Measurements from ENCODE around the gene ORMDL3.

ORMDL3 gene

GRCh38 chr17:39924691-39925055, 2.7 kb downstream of the ORMDL3 start:
- Mint-ChIP-seq H3K4me3 (peak overlapping the region; percentile 92), H3K36me3 (peaks cover 23% of the 10 kb centered on the region), H3K27me3 (no peaks in the 10 kb centered on the region), H3K27ac (peak overlapping the region; percentile 73), H3K9me3 (no peaks in the 10 kb centered on the region), H3K4me1 (peaks cover 56% of the 10 kb centered on the region)
- ATAC-seq (ENCODE audit: low read depth), result no peak
- DNase-seq (ENCODE audit: low spot score in 2 of 2), result no peak

- no peaks in the 10 kb centered on the region for H3K27me3 Mint-ChIP-seq
- DNase-seq (ENCODE audit: low spot score in 2 of 2) (no peak), ATAC-seq (ENCODE audit: low read depth) (no peak)
- H3K27ac Mint-ChIP-seq, result peak overlapping the region; percentile 73
- peak overlapping the region; percentile 92 for H3K4me3 Mint-ChIP-seq
- no peaks in the 10 kb centered on the region for H3K9me3 Mint-ChIP-seq
- H3K4me1 Mint-ChIP-seq, result peaks cover 54% of the 10 kb centered on the region
- peaks cover 26% of the 10 kb centered on the region for H3K36me3 Mint-ChIP-seq
Measured at GRCh38 chr17:39923836-39924690, 3.3 kb downstream of the ORMDL3 start.

GRCh38 chr17:39923230-39923629, 4.2 kb downstream of the ORMDL3 start:
- H3K36me3 Mint-ChIP-seq, result peaks cover 31% of the 10 kb centered on the region

GRCh38 chr17:39922006-39922405, 5.4 kb downstream of the ORMDL3 start:
- ATAC-seq (ENCODE audit: low read depth) (no peak), DNase-seq (ENCODE audit: low spot score in 2 of 2) (no peak)
- Mint-ChIP-seq H3K4me1 (peaks cover 56% of the 10 kb centered on the region), H3K9me3 (no peaks in the 10 kb centered on the region), H3K27ac (peak overlapping the region; percentile 91), H3K36me3 (peaks cover 37% of the 10 kb centered on the region), H3K27me3 (no peaks in the 10 kb centered on the region), H3K4me3 (no peak overlapping the region)

More at GRCh38 chr17:39923230-39923629, 4.2 kb downstream of the ORMDL3 start:
- peaks cover 55% of the 10 kb centered on the region for H3K4me1 Mint-ChIP-seq
- H3K9me3 Mint-ChIP-seq, result no peaks in the 10 kb centered on the region
- H3K4me3 Mint-ChIP-seq, result no peak overlapping the region
- DNase-seq (ENCODE audit: low spot score in 2 of 2), result no peak
- H3K27ac Mint-ChIP-seq, result peak overlapping the region; percentile 47
- ATAC-seq (ENCODE audit: low read depth), result no peak
- no peaks in the 10 kb centered on the region for H3K27me3 Mint-ChIP-seq

- Mint-ChIP-seq H3K9me3 (no peaks in the 10 kb centered on the region), H3K36me3 (peaks cover 39% of the 10 kb centered on the region), H3K4me3 (peak overlapping the region; percentile 32)
Measured at GRCh38 chr17:39921323-39921722, 6.1 kb downstream of the ORMDL3 start.

GRCh38 chr17:39920218-39921210, 6.9 kb downstream of the ORMDL3 start:
- H3K36me3 Mint-ChIP-seq, result peaks cover 41% of the 10 kb centered on the region
- peak overlapping the region; percentile 52 for H3K4me3 Mint-ChIP-seq
- DNase-seq (ENCODE audit: low spot score in 2 of 2) (no peak), ATAC-seq (ENCODE audit: low read depth) (peak; percentile 74)
- H3K4me1 Mint-ChIP-seq, result peaks cover 58% of the 10 kb centered on the region
- peak overlapping the region; percentile 91 for H3K27ac Mint-ChIP-seq
- H3K9me3 Mint-ChIP-seq, result no peaks in the 10 kb centered on the region
- H3K27me3 Mint-ChIP-seq, result no peaks in the 10 kb centered on the region

More at GRCh38 chr17:39921323-39921722, 6.1 kb downstream of the ORMDL3 start:
- Mint-ChIP-seq H3K4me1 (peaks cover 62% of the 10 kb centered on the region), H3K27me3 (no peaks in the 10 kb centered on the region), H3K27ac (peak overlapping the region; percentile 91)
- ATAC-seq (ENCODE audit: low read depth) (peak; percentile 56), DNase-seq (ENCODE audit: low spot score in 2 of 2) (no peak)

GRCh38 chr17:39919087-39919683, 8.2 kb downstream of the ORMDL3 start:
- H3K27ac Mint-ChIP-seq, result peak overlapping the region; percentile 55
- H3K4me1 Mint-ChIP-seq, result peaks cover 49% of the 10 kb centered on the region
- H3K36me3 Mint-ChIP-seq, result peaks cover 37% of the 10 kb centered on the region
- no peak for ATAC-seq (ENCODE audit: low read depth)
- no peaks in the 10 kb centered on the region for H3K9me3 Mint-ChIP-seq
- H3K27me3 Mint-ChIP-seq, result no peaks in the 10 kb centered on the region
- H3K4me3 Mint-ChIP-seq, result no peak overlapping the region
- DNase-seq (ENCODE audit: low spot score in 2 of 2), result no peak

GRCh38 chr17:39916918-39917317, 10.5 kb downstream of the ORMDL3 start:
- no peaks in the 10 kb centered on the region for H3K9me3 Mint-ChIP-seq
- no peaks in the 10 kb centered on the region for H3K27me3 Mint-ChIP-seq
- ATAC-seq (ENCODE audit: low read depth) (no peak), DNase-seq (ENCODE audit: low spot score in 2 of 2) (no peak)
- peaks cover 40% of the 10 kb centered on the region for H3K36me3 Mint-ChIP-seq
- no peak overlapping the region for H3K4me3 Mint-ChIP-seq
- H3K27ac Mint-ChIP-seq, result peak overlapping the region; percentile 36
- peaks cover 35% of the 10 kb centered on the region for H3K4me1 Mint-ChIP-seq

GRCh38 chr17:39915559-39915958, 11.8 kb downstream of the ORMDL3 start:
- Mint-ChIP-seq H3K27me3 (no peaks in the 10 kb centered on the region), H3K9me3 (no peaks in the 10 kb centered on the region), H3K4me1 (peaks cover 22% of the 10 kb centered on the region), H3K4me3 (no peak overlapping the region), H3K36me3 (peaks cover 41% of the 10 kb centered on the region), H3K27ac (no peak overlapping the region)
- ATAC-seq (ENCODE audit: low read depth), result no peak
- DNase-seq (ENCODE audit: low spot score in 2 of 2), result no peak

- DNase-seq (ENCODE audit: low spot score in 2 of 2), result no peak
- no peak for ATAC-seq (ENCODE audit: low read depth)
- Mint-ChIP-seq H3K36me3 (peaks cover 39% of the 10 kb centered on the region), H3K27ac (no peak overlapping the region), H3K4me1 (peaks cover 14% of the 10 kb centered on the region), H3K4me3 (no peak overlapping the region), H3K9me3 (no peaks in the 10 kb centered on the region), H3K27me3 (no peaks in the 10 kb centered on the region)
Measured at GRCh38 chr17:39913989-39914388, 13.4 kb downstream of the ORMDL3 start.

GRCh38 chr17:39908789-39909352, 18.5 kb downstream of the ORMDL3 start:
- Mint-ChIP-seq H3K4me3 (no peak overlapping the region), H3K27me3 (no peaks in the 10 kb centered on the region), H3K36me3 (peaks cover 34% of the 10 kb centered on the region), H3K4me1 (peaks cover 13% of the 10 kb centered on the region), H3K9me3 (no peaks in the 10 kb centered on the region), H3K27ac (no peak overlapping the region)
- no peak for DNase-seq (ENCODE audit: low spot score in 2 of 2)
- ATAC-seq (ENCODE audit: low read depth), result no peak

GRCh38 chr17:39904990-39905288, 22.5 kb downstream of the ORMDL3 start:
- H3K27ac Mint-ChIP-seq, result no peak overlapping the region
- H3K4me3 Mint-ChIP-seq, result no peak overlapping the region
- no peaks in the 10 kb centered on the region for H3K27me3 Mint-ChIP-seq
- DNase-seq (ENCODE audit: low spot score in 2 of 2) (no peak), ATAC-seq (ENCODE audit: low read depth) (no peak)
- H3K4me1 Mint-ChIP-seq, result peaks cover 16% of the 10 kb centered on the region
- peaks cover 24% of the 10 kb centered on the region for H3K36me3 Mint-ChIP-seq
- H3K9me3 Mint-ChIP-seq, result no peaks in the 10 kb centered on the region

- no peaks in the 10 kb centered on the region for H3K27me3 Mint-ChIP-seq
- no peaks in the 10 kb centered on the region for H3K9me3 Mint-ChIP-seq
- DNase-seq (ENCODE audit: low spot score in 2 of 2) (no peak), ATAC-seq (ENCODE audit: low read depth) (peak; percentile 60)
- peaks cover 16% of the 10 kb centered on the region for H3K4me1 Mint-ChIP-seq
- H3K36me3 Mint-ChIP-seq, result peaks cover 24% of the 10 kb centered on the region
- no peak overlapping the region for H3K4me3 Mint-ChIP-seq
- peak overlapping the region; percentile 24 for H3K27ac Mint-ChIP-seq
Measured at GRCh38 chr17:39903158-39903884, 24.1 kb downstream of the ORMDL3 start.

Measured in memory B cell (primary cell).